HG03103 (cell line): ENCODE data around the gene PIK3R3.
"Not testable (repeated sequence)": the region's sequence is repeated elsewhere in the genome, so short reads cannot be mapped to it uniquely, and the experiment has no call there.

Experiments
- ATAC-seq: cut with Tn5 transposase; IDR thresholded peaks from one replicate; pipeline ENCODE4 v1.9.1; 2021; ENCODE audit warnings: low read depth; ENCODE audit not compliant: unreplicated experiment

Gene PIK3R3

DNA sequence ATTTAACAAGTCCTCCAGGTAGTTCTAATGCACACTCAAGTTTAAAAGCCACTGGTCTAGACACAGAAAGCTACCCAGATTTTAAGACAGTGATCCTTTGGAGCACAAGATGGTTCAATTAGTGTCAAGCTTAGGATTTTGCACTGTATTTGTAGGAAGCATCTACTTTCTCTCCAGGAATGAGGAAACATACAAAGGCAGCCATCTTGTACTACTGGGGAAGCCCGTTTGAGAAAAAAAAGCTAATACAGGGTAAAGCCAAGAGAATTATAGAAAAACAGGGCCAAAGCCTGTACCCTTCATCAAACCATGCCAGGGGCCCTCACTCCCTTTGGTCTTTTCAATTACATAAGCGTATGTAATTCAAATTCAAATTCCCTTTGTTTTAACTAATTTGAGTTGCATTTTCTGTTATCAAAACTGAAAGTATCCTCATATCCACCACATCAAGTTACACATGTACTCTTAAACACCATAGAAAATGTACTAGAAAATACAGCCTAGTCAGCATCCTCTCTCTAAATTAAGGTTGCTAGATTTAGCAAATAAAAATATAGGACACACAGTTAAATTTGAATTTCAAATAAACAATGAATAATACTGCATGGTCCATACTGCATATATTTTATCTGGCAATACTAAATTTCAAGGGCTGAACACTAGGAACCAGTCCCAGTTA lies 17.4 kb downstream of the PIK3R3 start:
- ATAC-seq = no peak

DNA sequence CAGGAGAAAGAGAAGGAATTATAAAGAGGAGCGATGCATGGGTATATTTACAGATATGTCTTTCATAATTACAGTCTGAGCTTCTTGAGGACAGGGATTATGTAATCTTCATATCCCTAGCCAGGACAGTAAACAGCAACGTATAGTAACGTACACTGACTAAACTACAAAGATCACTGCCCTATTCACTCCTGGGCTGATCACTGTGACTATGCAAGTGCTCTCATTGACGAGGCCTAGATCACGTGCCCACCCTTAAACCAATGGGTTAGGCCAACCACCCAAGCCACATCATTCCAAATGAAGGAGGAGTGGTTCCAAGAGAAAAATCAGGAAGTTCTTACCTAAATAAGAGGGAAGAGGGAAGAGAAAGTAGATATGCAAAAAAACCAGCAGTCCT lies 18.5 kb downstream of the PIK3R3 start:
- ATAC-seq = no peak

DNA sequence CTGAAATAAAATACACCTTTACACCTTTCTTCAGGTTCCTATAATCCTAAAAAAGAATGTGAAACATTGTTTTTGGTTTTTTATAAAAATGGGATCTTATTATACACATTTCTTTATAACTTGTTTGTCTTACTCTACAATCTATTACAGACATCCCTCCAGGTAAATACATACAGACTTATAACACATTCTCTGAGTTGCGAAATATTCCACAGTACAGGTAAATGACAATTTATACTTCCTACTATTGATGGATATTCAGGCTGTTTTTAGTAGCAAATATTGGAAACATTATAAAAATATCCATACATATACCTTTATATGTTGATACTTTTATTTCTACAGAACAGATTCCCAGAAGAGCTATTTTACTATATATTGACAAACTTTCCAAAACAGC lies 20.3 kb downstream of the PIK3R3 start:
- ATAC-seq = no peak

DNA sequence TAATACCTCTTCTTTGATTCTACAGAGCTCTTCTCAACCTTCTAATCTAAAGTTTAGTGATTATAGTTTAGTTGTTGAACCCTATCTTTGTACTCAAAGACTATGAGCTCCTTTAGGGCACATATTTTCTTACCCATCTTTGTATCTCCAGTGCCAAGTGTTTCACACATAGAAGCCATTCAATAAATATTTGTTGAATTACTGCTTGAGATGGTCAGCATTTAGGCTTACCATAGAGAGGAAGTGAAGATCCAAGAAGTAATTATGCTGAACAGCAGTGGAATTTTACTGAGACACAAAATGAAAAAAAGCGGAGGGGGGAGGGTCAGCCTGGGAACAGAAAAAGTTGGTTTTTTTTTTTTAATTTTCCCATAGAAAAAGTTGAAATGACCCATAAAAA lies 21.9 kb downstream of the PIK3R3 start:
- no peak for ATAC-seq

DNA sequence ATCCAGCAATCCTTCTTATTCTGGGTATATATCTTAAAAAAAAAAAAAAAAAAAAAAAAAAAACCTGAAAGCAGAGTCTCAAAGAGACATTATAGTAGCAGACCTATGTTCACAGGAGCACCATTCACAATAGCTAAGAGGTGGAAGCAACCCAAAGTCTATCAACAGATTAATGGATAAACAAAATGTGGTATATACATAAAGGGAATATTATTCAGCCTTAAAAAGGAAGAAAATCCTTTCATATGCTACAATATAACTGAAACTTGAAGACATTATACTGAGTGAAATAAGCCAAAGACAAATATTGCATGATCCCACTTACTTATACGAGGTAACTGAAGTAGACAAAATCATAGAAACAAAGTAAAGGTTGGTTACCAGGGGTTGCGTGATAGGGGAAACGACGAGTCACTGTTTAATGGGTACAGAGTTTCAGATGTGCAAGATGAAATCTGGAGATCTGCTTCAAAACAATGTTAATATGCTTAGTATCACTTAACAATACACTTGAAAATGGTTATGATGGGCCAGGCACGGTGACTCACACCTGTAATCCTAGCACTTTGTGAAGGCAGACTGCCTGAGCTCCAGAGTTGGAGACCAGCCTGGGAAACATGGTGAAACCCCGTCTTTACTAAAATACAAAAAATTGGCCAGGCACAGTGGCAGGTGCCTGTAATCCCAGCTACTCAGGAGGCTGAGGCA lies 29.5 kb downstream of the PIK3R3 start:
- no peak for ATAC-seq

DNA sequence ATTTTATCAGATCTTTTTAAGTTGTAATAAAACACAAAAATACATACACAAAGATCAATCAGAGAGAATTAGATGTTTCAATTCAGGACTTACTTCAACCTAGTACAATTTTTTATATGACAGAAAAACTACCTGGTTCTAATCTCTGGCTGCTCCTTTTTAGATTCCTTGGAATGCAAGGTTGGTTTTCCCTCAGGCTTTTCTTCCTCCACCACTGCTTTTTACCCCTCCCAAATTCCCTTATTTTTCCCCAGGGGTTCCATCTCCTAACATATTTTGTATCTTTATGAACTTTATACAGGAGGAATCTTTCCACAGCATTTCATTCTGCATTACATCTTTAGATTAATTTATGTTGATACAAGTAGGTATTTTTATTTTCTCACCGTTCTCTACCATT lies 33.2 kb downstream of the PIK3R3 start:
- ATAC-seq = no peak

DNA sequence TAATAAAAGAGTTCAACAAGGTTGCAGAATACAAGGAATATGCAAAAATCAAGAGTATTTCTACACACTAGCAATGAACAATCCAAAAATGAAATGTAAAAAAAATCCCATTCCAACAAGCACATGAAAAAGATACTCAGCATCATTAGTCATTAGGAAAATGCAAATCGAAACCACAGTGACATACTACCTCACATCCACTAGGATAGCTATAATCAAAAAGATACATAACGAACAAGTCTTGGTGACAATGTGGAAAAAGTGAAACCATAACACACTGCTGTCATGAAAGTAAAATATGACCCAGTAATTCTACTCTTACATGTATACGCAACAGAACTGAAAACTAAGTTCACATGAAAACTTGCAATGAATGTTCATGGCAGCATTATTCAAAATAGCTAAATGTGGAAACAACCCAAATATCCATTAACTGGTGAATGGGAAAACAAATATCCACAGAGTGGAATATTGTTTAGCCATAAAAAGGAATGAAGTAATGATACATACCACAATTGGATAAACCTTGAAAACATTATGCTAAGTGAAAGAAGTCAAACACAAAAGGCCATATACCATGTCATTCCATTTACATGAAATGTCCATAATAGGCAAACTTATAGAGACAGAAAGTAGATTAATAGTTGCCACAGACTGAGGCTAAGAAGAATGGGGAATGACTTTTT lies 34.3 kb downstream of the PIK3R3 start:
- ATAC-seq = no peak

DNA sequence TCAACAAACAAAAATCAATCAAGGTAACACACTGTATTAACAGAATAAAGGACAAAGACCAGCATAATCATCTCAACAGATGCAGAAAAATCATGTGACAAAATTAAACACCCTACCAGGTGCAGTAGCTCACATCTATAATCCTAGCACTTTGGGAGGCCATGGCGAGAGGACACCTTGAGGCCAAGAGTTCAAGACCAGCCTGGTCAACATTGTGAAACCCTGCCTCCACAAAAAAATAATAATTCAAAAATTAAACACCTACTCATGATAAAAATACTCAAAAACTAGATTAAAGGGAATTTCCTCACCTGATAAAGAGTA lies 35.3 kb downstream of the PIK3R3 start:
- no peak for ATAC-seq

DNA sequence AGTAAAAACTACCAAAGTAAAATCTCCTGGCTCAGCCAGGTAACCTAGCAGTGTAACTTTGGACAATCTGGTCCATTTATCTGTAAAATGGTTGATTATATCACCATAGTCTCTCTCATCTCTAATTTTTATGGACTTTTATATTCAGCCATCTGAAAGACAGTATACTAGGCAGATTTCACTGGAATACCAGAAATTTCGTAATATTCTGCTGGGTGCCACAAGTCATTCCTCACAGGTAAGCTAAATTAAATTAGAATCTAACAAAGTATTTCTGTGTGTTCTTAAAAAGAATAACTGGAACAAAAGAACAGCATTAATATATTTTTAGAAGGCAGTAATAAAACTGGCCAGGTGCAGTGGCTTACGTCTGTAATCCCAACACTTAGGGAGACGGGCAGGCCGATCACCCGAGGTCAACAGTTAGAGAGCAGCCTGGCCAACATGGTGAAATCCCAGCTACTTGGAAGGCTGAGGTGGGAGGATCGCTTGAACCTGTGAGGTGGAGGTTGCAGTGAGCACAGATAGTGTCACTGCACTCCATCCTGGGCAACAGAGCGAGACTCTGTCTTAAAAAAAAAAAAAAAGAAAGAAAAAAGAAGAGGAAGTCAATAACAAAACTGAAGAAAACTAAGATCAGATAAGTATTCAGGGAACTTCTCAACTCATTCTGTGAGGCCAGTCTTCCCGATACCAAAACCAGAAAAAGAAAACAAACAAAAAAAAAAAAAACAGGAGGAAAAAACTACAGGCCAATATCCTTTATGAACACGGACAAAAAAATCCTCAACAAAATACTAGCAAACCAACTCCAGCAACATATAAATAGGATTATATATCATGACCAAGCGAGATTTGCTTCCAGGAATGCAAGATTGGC lies 35.9 kb downstream of the PIK3R3 start:
- ATAC-seq = no peak

DNA sequence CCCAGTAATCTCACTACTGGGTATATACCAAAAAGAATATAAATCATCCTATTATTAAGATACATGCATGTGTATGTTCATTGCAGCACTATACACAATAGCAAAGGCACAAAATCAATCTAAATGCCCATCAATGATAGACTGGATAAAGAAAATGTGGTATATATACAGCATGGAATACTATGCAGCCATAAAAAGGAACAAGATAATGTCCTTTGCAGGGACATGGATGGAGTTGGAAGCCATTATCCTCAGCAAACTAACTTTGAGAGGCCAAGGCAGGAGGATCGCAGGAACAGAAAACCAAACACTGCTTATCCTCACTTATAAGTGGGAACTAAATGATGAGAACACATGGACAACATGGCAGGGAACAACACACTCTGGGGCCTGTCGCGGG lies 37.3 kb downstream of the PIK3R3 start:
- not testable (repeated sequence) for ATAC-seq

DNA sequence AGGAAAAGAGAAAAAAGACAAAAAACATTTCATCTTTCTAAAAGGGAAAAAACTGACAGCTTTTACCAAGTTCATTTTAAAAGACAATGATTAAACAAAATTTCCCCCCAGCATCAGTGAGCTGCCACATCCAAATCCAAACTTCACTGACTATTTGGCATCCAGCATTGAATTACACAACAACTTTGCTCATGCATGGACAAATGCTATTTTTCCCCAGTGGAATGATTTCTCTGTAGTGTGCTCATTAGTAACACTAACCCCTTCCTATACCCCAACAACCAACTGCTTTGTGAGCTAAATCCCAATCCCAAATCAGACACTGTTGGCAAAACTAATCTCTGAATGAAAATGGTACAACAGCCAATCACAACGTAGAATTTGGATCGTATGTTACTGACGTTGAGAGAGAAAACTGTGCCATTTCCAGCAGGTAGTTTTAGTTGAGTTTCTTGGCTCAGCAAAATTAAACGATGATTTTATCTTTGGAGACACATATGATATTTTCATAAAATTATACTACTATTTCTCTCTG lies 37.9 kb downstream of the PIK3R3 start:
- ATAC-seq = no peak

DNA sequence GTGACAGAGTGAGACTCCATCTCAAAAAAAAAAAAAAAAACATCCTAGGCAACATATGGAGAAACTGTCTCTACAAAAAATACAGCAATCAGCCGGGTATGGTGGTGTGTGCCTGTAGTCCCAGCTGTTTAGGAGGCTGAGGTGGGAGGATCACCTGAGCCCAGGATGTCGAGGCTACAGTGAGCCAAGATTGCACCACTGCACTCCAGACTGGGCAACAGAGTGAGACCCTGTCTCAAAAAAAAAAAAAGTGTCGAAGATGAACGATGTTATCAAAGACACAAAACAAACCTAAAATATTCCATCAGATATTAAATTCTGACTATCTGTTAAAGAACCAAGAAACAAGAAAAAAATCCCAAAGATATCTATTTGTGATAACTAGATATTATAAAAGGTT lies 38.6 kb downstream of the PIK3R3 start:
- ATAC-seq = not testable (repeated sequence)

DNA sequence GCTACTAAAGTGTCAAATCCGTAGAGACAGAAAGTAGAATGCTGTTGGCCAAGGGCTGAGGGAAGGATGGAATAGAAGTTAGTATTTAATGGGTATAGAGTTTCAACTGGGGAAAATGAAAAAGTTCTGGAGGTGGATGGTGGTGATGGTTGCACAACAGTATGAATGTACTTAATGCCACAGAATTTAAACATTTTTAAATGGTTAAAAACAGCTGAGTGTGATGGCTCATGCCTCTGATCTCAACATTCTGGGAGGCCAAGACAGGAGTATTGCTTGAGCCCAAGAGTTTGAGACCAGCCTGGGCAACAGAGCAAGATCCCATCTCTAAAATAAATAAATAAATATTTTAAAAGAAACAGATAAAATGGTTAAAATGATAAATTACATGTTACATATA lies 44.5 kb downstream of the PIK3R3 start:
- no peak for ATAC-seq

DNA sequence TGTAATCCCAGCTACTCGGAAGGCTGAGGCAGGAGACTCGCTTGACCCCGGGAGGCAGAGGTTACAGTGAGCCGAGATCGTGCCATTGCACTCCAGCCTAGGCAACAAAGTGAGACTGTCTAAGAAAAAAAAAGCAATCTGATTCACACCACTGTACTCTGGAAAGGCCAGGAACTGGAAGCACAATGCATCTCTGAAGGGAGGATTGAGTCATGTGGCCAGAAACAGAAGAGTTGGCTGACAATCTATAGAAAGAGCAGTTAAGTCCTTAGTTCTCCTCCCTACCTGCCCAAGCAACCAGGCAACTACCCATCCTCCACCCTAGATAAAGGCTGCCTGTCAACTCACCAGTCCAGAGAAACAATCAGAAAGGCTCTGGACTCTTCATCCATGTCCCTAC lies 45.9 kb downstream of the PIK3R3 start:
- no peak for ATAC-seq

DNA sequence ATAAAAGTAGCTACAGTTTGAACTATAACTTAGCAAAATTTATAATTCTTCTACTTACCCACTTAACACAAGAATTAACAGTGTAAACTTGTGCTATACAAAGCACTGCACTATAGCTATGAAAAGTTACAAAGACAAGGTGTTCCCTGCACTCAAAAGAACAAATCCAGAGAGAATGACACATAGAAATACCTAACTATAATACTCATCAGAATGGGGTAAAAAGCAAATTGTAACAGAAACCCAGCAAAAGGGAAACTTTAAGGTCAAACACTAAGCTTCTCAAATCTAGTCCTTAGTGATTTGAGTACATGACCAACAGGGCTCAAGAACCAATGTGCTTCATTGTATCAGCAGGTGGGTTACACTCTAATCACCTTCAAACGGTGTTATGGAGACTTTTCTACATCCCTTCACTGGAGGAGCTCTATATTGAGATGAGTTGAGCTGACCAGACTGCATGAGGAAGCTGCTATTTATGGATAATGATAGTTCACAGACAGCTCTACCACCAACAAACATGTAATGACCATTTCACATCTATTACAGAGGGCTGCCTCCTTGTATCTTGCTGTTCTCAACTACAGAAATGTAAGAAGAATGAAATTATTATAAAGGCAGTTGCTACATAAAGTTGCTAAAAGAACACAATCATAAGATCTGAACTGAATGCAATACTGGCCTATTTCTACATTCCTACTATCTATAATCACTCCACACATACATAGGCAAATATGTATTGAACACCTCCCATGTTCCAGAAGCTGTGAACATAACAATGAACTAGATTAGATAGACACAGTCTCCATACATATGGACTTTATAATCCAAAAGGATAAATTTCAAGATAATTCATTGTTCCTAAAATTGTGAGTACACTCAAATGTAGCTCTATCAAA lies 47.6 kb downstream of the PIK3R3 start:
- no peak for ATAC-seq

DNA sequence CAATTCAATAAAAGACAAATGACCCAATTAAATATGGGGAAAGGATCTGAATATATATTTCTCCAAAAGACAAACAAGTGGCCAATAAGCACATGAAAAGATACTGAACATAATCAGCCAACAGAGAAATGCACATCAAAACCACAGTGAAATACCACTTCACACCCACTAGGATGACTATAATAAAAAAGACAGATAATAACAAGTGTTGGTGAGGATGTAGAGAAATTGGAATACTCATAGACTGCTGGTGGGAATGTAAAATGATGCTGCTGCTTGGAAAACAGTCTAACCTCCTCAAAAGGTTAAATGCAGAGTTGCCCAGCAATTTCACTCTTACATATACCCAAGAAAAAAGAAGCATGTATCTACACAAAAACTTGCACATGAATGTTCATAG lies 48.9 kb downstream of the PIK3R3 start:
- ATAC-seq = no peak

DNA sequence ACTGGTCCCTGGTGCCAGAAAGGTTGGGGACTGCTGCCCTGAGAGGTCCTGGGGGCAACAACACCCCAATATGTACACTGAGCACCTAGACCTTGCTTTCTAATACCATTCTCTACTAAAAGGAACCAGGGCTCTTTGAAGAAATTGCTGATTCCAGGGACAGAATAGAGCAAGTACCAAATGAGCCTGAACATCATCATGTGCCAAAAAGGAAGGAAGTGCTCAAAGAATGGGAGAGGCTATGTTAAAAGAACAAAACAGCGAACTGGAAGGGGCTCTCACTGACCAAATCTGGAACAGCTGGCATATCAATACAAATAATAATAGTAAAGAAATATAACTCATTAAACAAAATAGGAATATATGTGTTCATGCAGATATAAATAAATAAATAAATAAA lies 50.8 kb downstream of the PIK3R3 start:
- no peak for ATAC-seq

DNA sequence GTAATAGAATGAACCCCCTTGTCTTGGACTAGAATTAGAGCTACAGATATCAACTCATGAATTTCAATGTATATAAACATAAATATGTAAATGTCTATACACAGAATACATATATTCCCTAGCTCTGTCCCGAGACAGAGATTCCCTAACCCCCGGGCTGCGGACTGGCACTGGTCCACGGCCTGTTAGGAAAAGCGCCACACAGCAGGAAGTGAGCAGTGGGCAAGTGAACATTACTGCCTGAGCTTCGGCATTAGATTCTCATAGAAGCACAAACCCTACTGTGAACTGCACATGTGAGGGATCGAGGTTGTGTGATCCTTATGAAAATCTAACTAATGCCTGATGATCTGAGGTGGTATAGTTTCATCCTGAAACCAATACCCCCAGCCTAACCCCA lies 51.2 kb downstream of the PIK3R3 start:
- ATAC-seq = no peak

DNA sequence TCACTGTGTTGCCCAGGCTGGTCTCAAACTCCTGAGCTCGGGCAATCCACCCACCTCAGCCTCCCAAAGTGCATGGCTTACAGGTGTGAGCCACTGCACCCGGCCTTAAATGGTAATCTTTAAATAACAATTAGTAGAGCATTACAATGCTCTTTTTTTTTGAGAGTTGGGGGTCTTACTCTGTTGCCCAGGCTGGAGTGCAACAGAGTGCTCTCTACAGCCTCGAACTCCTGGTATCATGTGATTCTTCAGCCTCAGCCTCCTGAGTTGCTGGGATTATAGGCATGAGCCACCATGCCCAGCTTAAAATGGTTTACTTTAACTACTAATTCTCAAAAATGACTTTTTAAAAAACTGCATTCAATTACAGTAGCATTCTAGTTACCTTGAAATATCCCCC lies 52.2 kb downstream of the PIK3R3 start:
- ATAC-seq = no peak

DNA sequence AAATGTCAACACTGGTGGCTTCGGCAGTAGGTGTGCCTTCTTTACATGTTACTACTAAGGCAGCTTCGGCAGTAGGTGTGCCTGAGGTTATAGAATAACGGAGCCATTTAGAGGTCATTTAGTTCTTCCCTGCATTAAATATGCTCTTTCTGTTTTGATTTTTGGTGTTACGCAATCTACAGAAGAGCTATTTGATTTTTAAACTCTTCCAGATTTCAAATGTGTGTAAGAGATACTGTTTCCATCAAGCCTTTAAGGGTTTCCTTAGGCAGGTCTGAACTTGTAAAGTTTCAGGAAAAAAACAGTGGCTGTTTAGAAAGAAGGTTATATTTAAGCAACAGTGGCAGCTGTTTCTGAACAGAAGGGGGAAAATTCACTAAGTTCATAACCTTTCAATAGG lies 54.8 kb downstream of the PIK3R3 start:
- ATAC-seq = no peak
